B cell (primary cell): ENCODE data around the gene ANKLE1. TPM values are rescaled to one million over a fixed set of nuclear protein-coding genes. Genes with fewer than 3 reads are reported as not detected.

Experiments used
- ATAC-seq: fragments of 200-7000 bp; cut with Tn5 transposase; one replicate; pipeline ENCODE4 v1.10.0; 2021; ENCODE audit warnings: low read depth, mild to moderate bottlenecking, moderate number of reproducible peaks, moderate library complexity
- CTCF ChIA-PET: fragments of 350-600 bp; sonication (Branson Sonifier 250); formaldehyde crosslinking; loops from one replicate; lab custom pipeline; 2021; ENCODE audit warnings: antibody characterized with exemption, inconsistent platforms; lab: Charles Lee
- POLR2A ChIA-PET: fragments of 350-600 bp; sonication (Branson Sonifier 250); formaldehyde crosslinking; loops from one replicate; lab custom pipeline; 2021; ENCODE audit warnings: antibody characterized with exemption; lab: Charles Lee
- DNase-seq: peaks from one replicate; pipeline ENCODE4 v3.0.0; 2013
- H2AFZ ChIP-seq: 2 replicates; pipeline ENCODE4 v1.6.1; 2012; ENCODE audit warnings: mild to moderate bottlenecking, low read depth, low read length; ENCODE audit not compliant: insufficient read depth, poor library complexity, severe bottlenecking
- H3K27ac ChIP-seq, 2 donors: 1 replicate in 1 of 2; 2 replicates in 1 of 2; pipeline ENCODE4 v1.5.1; 2012 to 2013; ENCODE audit warnings: low read length in 2 of 2, mild to moderate bottlenecking in 2 of 2, moderate library complexity in 1 of 2
- H3K27me3 ChIP-seq, 4 experiments: fragments of 200-600 bp in 1 of 4; sonication (generic) in 1 of 4; replicated peaks in 1 of 4; 1 replicate in 2 of 4; 2 replicates in 2 of 4; pipeline versions ENCODE4 v1.6.1 to v1.7.0; 2013 to 2016; ENCODE audit warnings: low read length in 3 of 4, mild to moderate bottlenecking in 2 of 4, mixed read lengths in 1 of 4, moderate library complexity in 1 of 4; ENCODE audit not compliant: insufficient read depth in 4 of 4, control insufficient read depth in 3 of 4; ENCODE audit errors: control extremely low read depth in 1 of 4
- H3K36me3 ChIP-seq, 2 experiments: replicated peaks in 1 of 2; 1 replicate in 1 of 2; 2 replicates in 1 of 2; pipeline versions ENCODE4 v1.6.1 to v1.7.1; 2013; ENCODE audit warnings: low read length in 1 of 2; ENCODE audit not compliant: insufficient read depth in 2 of 2, control insufficient read depth in 1 of 2; ENCODE audit errors: control extremely low read depth in 1 of 2, extremely low read depth in 1 of 2
- H3K4me1 ChIP-seq, 2 donors: fragments of 200-600 bp in 1 of 2; sonication (generic) in 1 of 2; 1 replicate in 1 of 2; 2 replicates in 1 of 2; pipeline versions ENCODE4 v1.5.1 to v1.6.1; 2013 to 2017; ENCODE audit warnings: low read length in 2 of 2; ENCODE audit not compliant: control insufficient read depth in 2 of 2, insufficient read depth in 2 of 2
- H3K4me2 ChIP-seq: replicated peaks from 2 replicates; pipeline ENCODE3; 2012; ENCODE audit warnings: mild to moderate bottlenecking, low read depth, low read length; ENCODE audit not compliant: poor library complexity, severe bottlenecking
- H3K4me3 ChIP-seq, 5 experiments: fragments of 200-600 bp in 1 of 5; sonication (generic) in 1 of 5; 1 replicate in 3 of 5; 2 replicates in 2 of 5; pipeline versions ENCODE4 v1.5.1 to v1.7.0; 2011 to 2016; ENCODE audit warnings: low read length in 4 of 5, mild to moderate bottlenecking in 4 of 5, low read depth in 2 of 5, control low read depth in 1 of 5, moderate library complexity in 1 of 5; ENCODE audit not compliant: insufficient read depth in 1 of 5; ENCODE audit errors: control extremely low read depth in 1 of 5, extremely low read depth in 1 of 5
- H3K79me2 ChIP-seq: fragments of 200-600 bp; sonication (generic); one replicate; pipeline ENCODE4 v1.6.0; 2016; ENCODE audit warnings: low read length; ENCODE audit not compliant: control insufficient read depth, insufficient read depth
- H3K9ac ChIP-seq: fragments of 200-600 bp; sonication (generic); 2 replicates; pipeline ENCODE4 v1.6.1; 2017; ENCODE audit warnings: mild to moderate bottlenecking, low read length, moderate library complexity
- H3K9me3 ChIP-seq, 3 donors: one replicate each; pipeline versions ENCODE4 v1.6.1 to v1.7.1; 2013; ENCODE audit warnings: low read length in 2 of 3; ENCODE audit not compliant: control insufficient read depth in 2 of 3, insufficient read depth in 1 of 3; ENCODE audit errors: control extremely low read depth in 1 of 3
- H4K20me1 ChIP-seq: 2 replicates; pipeline ENCODE4 v1.6.0; 2012; ENCODE audit warnings: mild to moderate bottlenecking, low read length; ENCODE audit not compliant: insufficient read depth, control insufficient read depth, poor library complexity, severe bottlenecking
- H3K27ac Mint-ChIP-seq: one replicate; pipeline ENCODE4 v1.8.0; 2021; ENCODE audit warnings: mixed read lengths
- H3K27me3 Mint-ChIP-seq: one replicate; pipeline ENCODE4 v1.8.0; 2021; ENCODE audit warnings: mixed read lengths
- H3K4me1 Mint-ChIP-seq: one replicate; pipeline ENCODE4 v1.8.0; 2021; ENCODE audit warnings: mixed read lengths
- H3K4me3 Mint-ChIP-seq: one replicate; pipeline ENCODE4 v1.8.0; 2021; ENCODE audit warnings: mixed read lengths
- H3K9me3 Mint-ChIP-seq: one replicate; pipeline ENCODE4 v1.8.0; 2022; ENCODE audit warnings: mixed read lengths; ENCODE audit not compliant: insufficient read depth
- EZH2 ChIP-seq: IDR thresholded peaks from 2 replicates; pipeline ENCODE4 v1.6.1; 2012; ENCODE audit warnings: borderline replicate concordance, low read depth, mild to moderate bottlenecking, moderate library complexity, low read length; ENCODE audit not compliant: insufficient read depth, poor library complexity, severe bottlenecking
- WGBS: methylation state at CpG from one replicate; pipeline ENCODE4 v1.1.5; 2013; ENCODE audit warnings: missing lambda C conversion rate; ENCODE audit not compliant: insufficient coverage; 5-methylcytosine and 5-hydroxymethylcytosine counted together
- intact Hi-C: fragments of 100-400 bp; cut with micrococcal nuclease; formaldehyde crosslinking; loops from one replicate; pipeline ENCODE4 v1.10.0; 2022
- polyA plus RNA-seq: library from polyadenylated mRNA; depleted of rRNA; stranded (reverse); fragments of >200 nt; gene quantifications from 2 replicates; pipeline ENCODE4 v1.2.3, GENCODE V29; 2012
- total RNA-seq, 2 donors: library from RNA; stranded (reverse); fragments of 120-200 nt in 1 of 2; gene quantifications; 1 replicate in 1 of 2; 2 replicates in 1 of 2; pipeline versions ENCODE4 v1.2.3 to v1.2.4, GENCODE V29; 2013 to 2022
- TF ChIP-seq, protein P1 (sequence below): fragments of 200-600 bp; IDR thresholded peaks from one replicate; pipeline ENCODE4 v1.8.0; 2022; ENCODE audit warnings: antibody characterized with exemption, mild to moderate bottlenecking

ANKLE1 gene
- total and polyA plus RNA-seq, 2 donors (not counting 1 experiment from before 2014, with no cell fraction given) = 6.2 to 7.6 TPM

DNA sequence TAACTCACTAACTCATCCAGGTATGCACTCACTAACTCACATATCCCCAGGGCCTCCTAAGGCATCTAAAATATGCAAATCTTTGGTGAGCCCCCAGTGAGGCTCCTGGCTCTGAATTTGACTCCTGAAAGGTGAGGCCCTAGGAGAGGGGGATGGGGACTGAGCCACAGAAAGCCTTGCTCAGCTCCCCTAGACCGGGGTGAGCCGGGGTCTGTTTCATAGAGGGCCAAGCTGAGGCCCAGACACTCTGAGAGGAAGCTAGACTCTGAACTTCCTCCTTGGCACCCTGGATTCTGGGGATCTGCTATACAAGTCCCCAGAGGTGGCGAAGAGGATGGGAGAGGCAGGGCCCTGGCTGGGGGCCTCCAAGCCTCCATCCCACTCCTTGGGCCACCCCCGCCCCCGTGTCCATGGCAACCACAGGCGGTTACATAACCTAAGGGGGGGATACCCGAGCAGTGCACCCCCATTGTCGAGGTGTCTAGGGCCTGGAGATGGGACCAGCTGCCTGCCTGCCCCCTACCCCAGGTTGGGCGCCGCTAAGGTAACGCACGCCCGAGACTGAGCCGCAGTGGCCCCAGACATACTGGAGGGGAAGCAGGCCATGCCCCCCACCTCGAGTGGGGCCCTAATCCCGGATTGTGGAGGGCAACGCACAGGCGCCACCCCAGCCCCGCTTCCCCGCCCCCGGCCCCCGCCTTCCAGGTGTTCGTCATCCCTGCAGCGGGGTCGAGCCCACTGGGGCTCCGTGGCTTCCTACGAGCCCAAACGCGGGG lies 20.9 kb downstream of the ANKLE1 start:
- Histone ChIP-seq H3K36me3 (no peaks in the 10 kb centered on the region), H3K4me1 (peaks cover 30 to 39% of the 10 kb centered on the region in 2 donors), H3K27ac (peak overlapping the region; percentile 2 to 67), H3K27me3 (no peaks in the 10 kb centered on the region), H3K79me2 (peaks cover 21% of the 10 kb centered on the region), H2AFZ (peak overlapping the region; percentile 97), H3K9me3 (peaks cover 0 to 6% (median 0%) of the 10 kb centered on the region in 3 donors), H3K4me2 (peak overlapping the region; percentile 99), H3K4me3 (peak overlapping the region in 4 of 5 experiments; percentile 71 to 86 (median 75)), H4K20me1 (no peaks in the 10 kb centered on the region), H3K9ac (peak overlapping the region; percentile 90)
- DNase-seq = peak; percentile 64
- ATAC-seq = no peak
- Mint-ChIP-seq H3K27me3 (no peaks in the 10 kb centered on the region), H3K4me1 (peaks cover 36% of the 10 kb centered on the region), H3K9me3 (no peaks in the 10 kb centered on the region), H3K4me3 (peak overlapping the region; percentile 85), H3K27ac (peak overlapping the region; percentile 32)
- POLR2A ChIA-PET = no interaction called here
- CTCF ChIA-PET = interaction anchor here (0.9 to 1.5 kb wide), 5 partner anchors 10 to 87 kb away, joined by 3 to 7 read pairs (median 4); no protein-coding TSS in a partner anchor
- intact Hi-C loops = loop anchor here (10.0 kb wide), 1 partner anchor 408 kb away; no protein-coding TSS in a partner anchor
- TF ChIP-seq, protein P1, sequence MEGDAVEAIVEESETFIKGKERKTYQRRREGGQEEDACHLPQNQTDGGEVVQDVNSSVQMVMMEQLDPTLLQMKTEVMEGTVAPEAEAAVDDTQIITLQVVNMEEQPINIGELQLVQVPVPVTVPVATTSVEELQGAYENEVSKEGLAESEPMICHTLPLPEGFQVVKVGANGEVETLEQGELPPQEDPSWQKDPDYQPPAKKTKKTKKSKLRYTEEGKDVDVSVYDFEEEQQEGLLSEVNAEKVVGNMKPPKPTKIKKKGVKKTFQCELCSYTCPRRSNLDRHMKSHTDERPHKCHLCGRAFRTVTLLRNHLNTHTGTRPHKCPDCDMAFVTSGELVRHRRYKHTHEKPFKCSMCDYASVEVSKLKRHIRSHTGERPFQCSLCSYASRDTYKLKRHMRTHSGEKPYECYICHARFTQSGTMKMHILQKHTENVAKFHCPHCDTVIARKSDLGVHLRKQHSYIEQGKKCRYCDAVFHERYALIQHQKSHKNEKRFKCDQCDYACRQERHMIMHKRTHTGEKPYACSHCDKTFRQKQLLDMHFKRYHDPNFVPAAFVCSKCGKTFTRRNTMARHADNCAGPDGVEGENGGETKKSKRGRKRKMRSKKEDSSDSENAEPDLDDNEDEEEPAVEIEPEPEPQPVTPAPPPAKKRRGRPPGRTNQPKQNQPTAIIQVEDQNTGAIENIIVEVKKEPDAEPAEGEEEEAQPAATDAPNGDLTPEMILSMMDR = no peak
- TF ChIP-seq EZH2 = no peak
- WGBS = 9% methylated on average over 25 of the region's 29 CpGs
